Loucy (cell line): Measurements from ENCODE around the gene CACNA1I.

Experiments used
- H2AFZ ChIP-seq: fragments of 200-600 bp; sonication (generic); 2 replicates; pipeline ENCODE4 v1.6.0; 2016; ENCODE audit warnings: antibody characterized with exemption, mild to moderate bottlenecking, low read length, moderate library complexity
- H3F3A ChIP-seq: fragments of 200-600 bp; 2 replicates; pipeline ENCODE4 v1.6.0; 2016; ENCODE audit warnings: antibody characterized with exemption, low read depth, mild to moderate bottlenecking
- H3K27me3 ChIP-seq: fragments of 200-600 bp; sonication (generic); 2 replicates; pipeline ENCODE4 v1.6.1; 2014; ENCODE audit warnings: low read length, mild to moderate bottlenecking; ENCODE audit not compliant: insufficient read depth, poor library complexity, severe bottlenecking
- H3K36me3 ChIP-seq: fragments of 200-600 bp; sonication (generic); 2 replicates; pipeline ENCODE4 v1.6.1; 2016; ENCODE audit warnings: low read length; ENCODE audit not compliant: insufficient read depth
- H3K4me1 ChIP-seq: fragments of 200-600 bp; sonication (generic); 2 replicates; pipeline ENCODE4 v1.5.1; 2014; ENCODE audit warnings: low read length, mild to moderate bottlenecking; ENCODE audit not compliant: insufficient read depth, poor library complexity, severe bottlenecking
- H3K4me2 ChIP-seq: fragments of 200-600 bp; sonication (generic); 2 replicates; pipeline ENCODE4 v1.6.0; 2014; ENCODE audit warnings: antibody characterized with exemption, low read length, low read depth, mild to moderate bottlenecking; ENCODE audit not compliant: poor library complexity, severe bottlenecking
- H3K4me3 ChIP-seq: fragments of 200-600 bp; sonication (generic); 2 replicates; pipeline ENCODE4 v1.5.1; 2014; ENCODE audit warnings: low read length, mild to moderate bottlenecking, mixed read lengths; ENCODE audit not compliant: poor library complexity, severe bottlenecking
- H3K79me2 ChIP-seq: fragments of 200-600 bp; sonication (generic); 2 replicates; pipeline ENCODE4 v1.6.1; 2014; ENCODE audit warnings: low read length; ENCODE audit not compliant: insufficient read depth
- H3K9ac ChIP-seq: fragments of 200-600 bp; sonication (generic); 2 replicates; pipeline ENCODE4 v1.6.0; 2014; ENCODE audit warnings: mild to moderate bottlenecking, low read depth, low read length, moderate library complexity; ENCODE audit not compliant: poor library complexity, severe bottlenecking
- H3K9me2 ChIP-seq: fragments of 200-600 bp; sonication (generic); replicated peaks from 2 replicates; pipeline ENCODE4 v1.6.1; 2016; ENCODE audit warnings: low read depth, low read length, mixed read lengths
- H3K9me3 ChIP-seq: fragments of 200-600 bp; sonication (generic); 2 replicates; pipeline ENCODE4 v1.6.1; 2014; ENCODE audit warnings: mild to moderate bottlenecking, antibody characterized with exemption, low read length, low read depth; ENCODE audit not compliant: insufficient read depth
- H4K20me1 ChIP-seq: fragments of 200-600 bp; sonication (generic); 2 replicates; pipeline ENCODE4 v1.6.0; 2014; ENCODE audit warnings: antibody characterized with exemption, low read length, mild to moderate bottlenecking; ENCODE audit not compliant: insufficient read depth, poor library complexity, severe bottlenecking
- CTCF ChIP-seq: fragments of 200-600 bp; sonication (generic); conservative IDR thresholded peaks from 2 replicates; pipeline ENCODE4 v1.5.1; 2014; ENCODE audit warnings: mild to moderate bottlenecking, antibody characterized with exemption, low read length
- EZH2phosphoT487 ChIP-seq: fragments of 200-600 bp; IDR thresholded peaks from 2 replicates; pipeline ENCODE4 v1.6.1; 2018; ENCODE audit warnings: antibody characterized with exemption, mild to moderate bottlenecking, moderate library complexity, borderline replicate concordance

Gene CACNA1I

GRCh38 chr22:39690881-39691605 is 120.5 kb downstream of the CACNA1I start:
- Histone ChIP-seq H3K4me3 (no peak overlapping the region), H2AFZ (no peak overlapping the region), H3K36me3 (no peaks in the 10 kb centered on the region), H3F3A (no peaks in the 10 kb centered on the region), H4K20me1 (no peaks in the 10 kb centered on the region), H3K4me1 (peaks cover 13% of the 10 kb centered on the region), H3K27me3 (no peaks in the 10 kb centered on the region), H3K9me2 (no peaks in the 10 kb centered on the region), H3K9me3 (no peaks in the 10 kb centered on the region), H3K9ac (no peak overlapping the region), H3K4me2 (no peak overlapping the region), H3K79me2 (no peaks in the 10 kb centered on the region)
- TF ChIP-seq CTCF (no peak), EZH2phosphoT487 (no peak)

- Histone ChIP-seq H3F3A (no peaks in the 10 kb centered on the region), H2AFZ (no peak overlapping the region), H3K27me3 (no peaks in the 10 kb centered on the region), H3K36me3 (no peaks in the 10 kb centered on the region), H3K4me3 (no peak overlapping the region), H4K20me1 (no peaks in the 10 kb centered on the region), H3K79me2 (no peaks in the 10 kb centered on the region), H3K4me2 (no peak overlapping the region), H3K9me3 (no peaks in the 10 kb centered on the region), H3K4me1 (peaks cover 13% of the 10 kb centered on the region), H3K9me2 (no peaks in the 10 kb centered on the region), H3K9ac (no peak overlapping the region)
- TF ChIP-seq EZH2phosphoT487: no peak
- no peak for TF ChIP-seq CTCF
Observed at GRCh38 chr22:39693943-39694500, 123.5 kb downstream of the CACNA1I start.

GRCh38 chr22:39697790-39698430 is 127.4 kb downstream of the CACNA1I start:
- Histone ChIP-seq H3F3A (no peaks in the 10 kb centered on the region), H3K27me3 (no peaks in the 10 kb centered on the region), H3K9me2 (no peaks in the 10 kb centered on the region), H3K4me2 (no peak overlapping the region), H3K4me3 (no peak overlapping the region), H3K79me2 (no peaks in the 10 kb centered on the region), H2AFZ (no peak overlapping the region), H4K20me1 (no peaks in the 10 kb centered on the region), H3K36me3 (no peaks in the 10 kb centered on the region), H3K9me3 (no peaks in the 10 kb centered on the region), H3K9ac (no peak overlapping the region), H3K4me1 (peaks cover 3% of the 10 kb centered on the region)
- TF ChIP-seq EZH2phosphoT487 (no peak), CTCF (no peak)
